Right lobe of liver (tissue), 4 donors: Measurements from ENCODE around the gene WSCD2.

Source experiments
- POLR2A ChIP-seq: fragments of 450-650 bp; IDR thresholded peaks from one replicate; pipeline ENCODE4 v1.6.1; 2017; ENCODE audit warnings: antibody characterized with exemption, mild to moderate bottlenecking
- TF ChIP-seq, protein P1 (sequence below), 4 donors: fragments of 200-600 bp in 3 of 4; fragments of 450-650 bp in 1 of 4; IDR thresholded peaks; one replicate each; pipeline versions ENCODE4 v1.5.1 to v1.8.0; 2016 to 2022; ENCODE audit warnings: antibody characterized with exemption in 4 of 4, mild to moderate bottlenecking in 2 of 4
- donor health status: DM: no; HTN: no; CAD: no.
- donor health status: DM: no; HTN: no; CAD: no.
- donor health status: DM: no; HTN: yes; CAD: no.

DNA sequence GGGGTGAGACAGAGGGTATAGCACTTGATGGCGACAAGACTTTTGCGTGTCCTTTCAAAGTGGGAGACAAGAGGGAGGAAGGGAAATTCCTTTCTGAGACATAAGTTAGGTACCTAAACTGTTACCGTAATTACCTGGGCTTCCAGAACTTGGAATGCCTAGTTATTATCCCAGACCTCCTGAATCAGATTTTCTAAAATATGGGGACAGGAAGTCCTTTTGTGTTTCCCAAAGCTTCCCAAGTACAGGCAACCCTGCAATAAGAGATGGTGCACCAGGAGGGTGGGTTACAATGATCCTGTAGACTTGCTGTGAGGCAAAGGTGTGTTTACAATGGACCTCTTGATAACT, 126.1 kb downstream of the WSCD2 start:
- no peak for TF ChIP-seq POLR2A
- TF ChIP-seq, protein P1, sequence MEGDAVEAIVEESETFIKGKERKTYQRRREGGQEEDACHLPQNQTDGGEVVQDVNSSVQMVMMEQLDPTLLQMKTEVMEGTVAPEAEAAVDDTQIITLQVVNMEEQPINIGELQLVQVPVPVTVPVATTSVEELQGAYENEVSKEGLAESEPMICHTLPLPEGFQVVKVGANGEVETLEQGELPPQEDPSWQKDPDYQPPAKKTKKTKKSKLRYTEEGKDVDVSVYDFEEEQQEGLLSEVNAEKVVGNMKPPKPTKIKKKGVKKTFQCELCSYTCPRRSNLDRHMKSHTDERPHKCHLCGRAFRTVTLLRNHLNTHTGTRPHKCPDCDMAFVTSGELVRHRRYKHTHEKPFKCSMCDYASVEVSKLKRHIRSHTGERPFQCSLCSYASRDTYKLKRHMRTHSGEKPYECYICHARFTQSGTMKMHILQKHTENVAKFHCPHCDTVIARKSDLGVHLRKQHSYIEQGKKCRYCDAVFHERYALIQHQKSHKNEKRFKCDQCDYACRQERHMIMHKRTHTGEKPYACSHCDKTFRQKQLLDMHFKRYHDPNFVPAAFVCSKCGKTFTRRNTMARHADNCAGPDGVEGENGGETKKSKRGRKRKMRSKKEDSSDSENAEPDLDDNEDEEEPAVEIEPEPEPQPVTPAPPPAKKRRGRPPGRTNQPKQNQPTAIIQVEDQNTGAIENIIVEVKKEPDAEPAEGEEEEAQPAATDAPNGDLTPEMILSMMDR (IDR thresholded peaks at IDR 0.05) = no peak
